GM19099 (cell line): Measurements from ENCODE around the gene FARS2.

Experiments used
- POLR2A ChIP-seq: IDR thresholded peaks from 3 replicates; pipeline ENCODE4 v1.6.1; 2011; ENCODE audit warnings: low read depth; ENCODE audit not compliant: insufficient read length; ENCODE audit errors: extremely low read depth

The FARS2 gene

GRCh38 chr6:5730585-5731263 lies 469.4 kb downstream of the FARS2 start:
- TF ChIP-seq POLR2A = no peak

GRCh38 chr6:5731435-5731834 lies 470.1 kb downstream of the FARS2 start:
- no peak for TF ChIP-seq POLR2A

- no peak for TF ChIP-seq POLR2A
Observed at GRCh38 chr6:5732496-5732895, 471.2 kb downstream of the FARS2 start.

- no peak for TF ChIP-seq POLR2A
Observed at GRCh38 chr6:5736016-5736738, 474.9 kb downstream of the FARS2 start.

- TF ChIP-seq POLR2A = no peak
Observed at GRCh38 chr6:5737460-5737859, 476.1 kb downstream of the FARS2 start.

- TF ChIP-seq POLR2A = no peak
Observed at GRCh38 chr6:5738211-5738610, 476.9 kb downstream of the FARS2 start.

GRCh38 chr6:5744497-5744896 lies 483.2 kb downstream of the FARS2 start:
- TF ChIP-seq POLR2A = no peak

GRCh38 chr6:5745081-5745480 lies 483.8 kb downstream of the FARS2 start:
- no peak for TF ChIP-seq POLR2A

- TF ChIP-seq POLR2A = no peak
Observed at GRCh38 chr6:5746053-5746758, 484.9 kb downstream of the FARS2 start.

GRCh38 chr6:5746759-5747130 lies 485.4 kb downstream of the FARS2 start:
- TF ChIP-seq POLR2A = no peak

GRCh38 chr6:5747379-5747778 lies 486.1 kb downstream of the FARS2 start:
- TF ChIP-seq POLR2A = no peak

GRCh38 chr6:5749016-5749650 lies 487.8 kb downstream of the FARS2 start:
- no peak for TF ChIP-seq POLR2A

- TF ChIP-seq POLR2A = no peak
Observed at GRCh38 chr6:5749651-5750215, 488.4 kb downstream of the FARS2 start.

- no peak for TF ChIP-seq POLR2A
Observed at GRCh38 chr6:5751525-5752390, 490.4 kb downstream of the FARS2 start.

- TF ChIP-seq POLR2A = no peak
Observed at GRCh38 chr6:5752391-5752680, 491.0 kb downstream of the FARS2 start.

GRCh38 chr6:5753209-5753608 lies 491.9 kb downstream of the FARS2 start:
- TF ChIP-seq POLR2A = no peak
